Uterus (tissue), 4 donors: Measurements from ENCODE around the gene OR10A3. TPM values are rescaled to one million over a fixed set of nuclear protein-coding genes. Genes with fewer than 3 reads are reported as not detected.

Experiments
- DNase-seq, 2 donors: peaks; one replicate each; pipeline ENCODE4 v3.0.0-alpha.2; 2019 to 2020
- H3K27ac ChIP-seq, 2 donors: fragments of 200-600 bp; sonication (generic); 1 replicate in 1 of 2; 2 replicates in 1 of 2; pipeline ENCODE4 v1.5.1; 2016 to 2018
- H3K27me3 ChIP-seq, 2 donors: fragments of 200-600 bp; sonication (generic); one replicate each; pipeline ENCODE4 v1.5.1; 2018 to 2019; ENCODE audit warnings: control low read depth in 1 of 2
- H3K36me3 ChIP-seq, 2 donors: fragments of 200-600 bp; sonication (generic); one replicate each; pipeline ENCODE4 v1.5.1; 2019; ENCODE audit warnings: control low read depth in 1 of 2
- H3K4me1 ChIP-seq, 2 donors: fragments of 200-600 bp; sonication (generic); one replicate each; pipeline ENCODE4 v1.5.1; 2018 to 2019; ENCODE audit warnings: control low read depth in 1 of 2
- H3K4me3 ChIP-seq, 2 donors: fragments of 200-600 bp; sonication (generic); 1 replicate in 1 of 2; 2 replicates in 1 of 2; pipeline ENCODE4 v1.5.1; 2018 to 2019; ENCODE audit warnings: mild to moderate bottlenecking in 1 of 2
- H3K9me3 ChIP-seq, 2 donors: fragments of 200-600 bp; sonication (generic); one replicate each; pipeline ENCODE4 v1.5.1; 2019; ENCODE audit warnings: control low read depth in 1 of 2
- CTCF ChIP-seq, 4 experiments: fragments of 200-600 bp in 2 of 4; fragments of 450-650 bp in 2 of 4; sonication (generic) in 2 of 4; IDR thresholded peaks; one replicate each; pipeline ENCODE4 v1.5.1; 2016 to 2019; ENCODE audit warnings: antibody characterized with exemption in 4 of 4, mild to moderate bottlenecking in 2 of 4, moderate library complexity in 1 of 4
- POLR2A ChIP-seq, 2 donors: fragments of 450-650 bp; IDR thresholded peaks; one replicate each; pipeline ENCODE4 v1.6.1; 2016; ENCODE audit warnings: antibody characterized with exemption in 2 of 2, mild to moderate bottlenecking in 1 of 2, moderate library complexity in 1 of 2
- intact Hi-C: fragments of 100-400 bp; cut with DNase I; formaldehyde crosslinking; loops from one replicate; pipeline ENCODE4 v1.15.1; 2023; ENCODE audit warnings: low total_unique reads
- small RNA-seq: library from RNA; depleted of rRNA; stranded (forward); fragments of <200 nt; gene quantifications from one replicate; pipeline ENCODE3, GENCODE V24; 2016
- total RNA-seq, 4 donors: library from RNA; depleted of rRNA in 3 of 4; stranded (reverse); fragments of >200 nt in 3 of 4; gene quantifications; one replicate each; pipeline versions ENCODE4 v1.1.0 to v1.2.4, GENCODE V29; 2014 to 2023
- donor health status: DM: yes; HTN: yes; CAD: no.

The OR10A3 gene
- total RNA-seq, 4 donors from 2014 or later = not detected

- intact Hi-C loops = no loop called here
- no peaks in the 10 kb centered on the region for H3K36me3 ChIP-seq
- no peaks in the 10 kb centered on the region for H3K27me3 ChIP-seq
- H3K4me3 ChIP-seq = no peak overlapping the region
- no peak for DNase-seq
- no peaks in the 10 kb centered on the region for H3K4me1 ChIP-seq
- no peak overlapping the region for H3K27ac ChIP-seq
- TF ChIP-seq POLR2A (IDR thresholded peaks at IDR 0.05) (no peak), CTCF (IDR thresholded peaks at IDR 0.05) (no peak)
- H3K9me3 ChIP-seq = no peaks in the 10 kb centered on the region
These were observed 51.5 kb downstream of the OR10A3 start for GRCh38 chr11:7889985-7890384.

Small RNAs within 50 kb of the gene (small RNA-seq; reads per million reads assigned to genes)
- gene COX6CP5 = not detected
- not detected for gene RNU6-943P

Other genes with a start within 250 kb of the OR10A3 start
- gene OVCH2, start 235.2 kb downstream of the OR10A3 start, total RNA-seq = under 1 TPM in 1 of 4 donors, not detected in 3; 0.21 TPM
- not detected for gene OR5P2, start 144.8 kb downstream of the OR10A3 start, total RNA-seq
- gene OR5P3, start 110.9 kb downstream of the OR10A3 start, total RNA-seq = not detected
- not detected for gene OR10A6, start 10.4 kb downstream of the OR10A3 start, total RNA-seq
- gene NLRP10, start 23.7 kb upstream of the OR10A3 start, total RNA-seq = not detected
- gene EIF3F, start 45.6 kb upstream of the OR10A3 start, total RNA-seq = 100 to 1,000 TPM in 3 of 4 donors, 10 to 100 TPM in 1; 97.9 to 261 (median 213) TPM
- 10 to 100 TPM; 12.6 to 57.4 (median 37.8) TPM for gene TUB, start 139.5 kb upstream of the OR10A3 start, total RNA-seq
- gene RIC3, start 227.3 kb upstream of the OR10A3 start, total RNA-seq = 10 to 100 TPM in 2 of 4 donors, 1 to 10 TPM in 2; 7.9 to 28.4 (median 18.5) TPM